SK-N-MC (cell line): ENCODE results near the gene DOCK6.

Experiments
- EZH2 ChIP-seq: fragments of 200-600 bp; sonication (generic); IDR thresholded peaks from one replicate; pipeline ENCODE4 v1.6.1; 2017; ENCODE audit warnings: antibody characterized with exemption
- FOXP2 ChIP-seq: optimal IDR thresholded peaks from 2 replicates; pipeline ENCODE3; 2011; ENCODE audit warnings: mild to moderate bottlenecking, moderate library complexity; ENCODE audit not compliant: insufficient read depth; ENCODE audit errors: extremely low read length, control extremely low read depth

DNA sequence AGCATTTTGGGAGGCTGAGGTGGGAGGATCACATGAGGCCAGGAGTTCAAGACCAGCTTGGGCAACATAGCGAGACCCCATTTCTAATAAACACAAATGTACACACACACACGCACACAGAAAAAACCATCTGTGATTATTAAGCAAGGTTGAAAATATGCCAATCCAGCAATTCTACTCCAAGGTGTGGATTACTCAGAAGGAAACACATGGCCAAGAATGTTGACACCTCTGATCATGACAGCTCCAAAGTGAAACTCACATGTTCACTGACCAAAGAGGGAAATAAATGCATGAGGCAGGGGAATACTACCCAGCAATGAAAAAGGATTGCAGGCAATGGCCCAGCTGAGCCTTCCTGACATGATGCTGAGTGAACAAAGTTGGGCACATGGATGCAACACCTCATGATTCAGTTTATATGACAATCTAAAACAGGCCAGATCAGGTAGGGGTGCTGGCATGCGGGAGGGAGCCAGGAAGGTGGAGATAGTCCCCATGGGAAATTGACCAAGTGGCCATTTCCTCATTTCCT lies 4.4 kb downstream of the DOCK6 start:
- TF ChIP-seq FOXP2: no peak
- no peak for TF ChIP-seq EZH2
